Measurements from ENCODE around the gene KCNIP1. TPM values are rescaled to one million over a fixed set of nuclear protein-coding genes. Genes with fewer than 3 reads are reported as not detected.

Gene KCNIP1
- polyA plus RNA-seq, 1 of the 3 experiments (the other 2 are of a cell fraction), result 1.3 TPM

DNA sequence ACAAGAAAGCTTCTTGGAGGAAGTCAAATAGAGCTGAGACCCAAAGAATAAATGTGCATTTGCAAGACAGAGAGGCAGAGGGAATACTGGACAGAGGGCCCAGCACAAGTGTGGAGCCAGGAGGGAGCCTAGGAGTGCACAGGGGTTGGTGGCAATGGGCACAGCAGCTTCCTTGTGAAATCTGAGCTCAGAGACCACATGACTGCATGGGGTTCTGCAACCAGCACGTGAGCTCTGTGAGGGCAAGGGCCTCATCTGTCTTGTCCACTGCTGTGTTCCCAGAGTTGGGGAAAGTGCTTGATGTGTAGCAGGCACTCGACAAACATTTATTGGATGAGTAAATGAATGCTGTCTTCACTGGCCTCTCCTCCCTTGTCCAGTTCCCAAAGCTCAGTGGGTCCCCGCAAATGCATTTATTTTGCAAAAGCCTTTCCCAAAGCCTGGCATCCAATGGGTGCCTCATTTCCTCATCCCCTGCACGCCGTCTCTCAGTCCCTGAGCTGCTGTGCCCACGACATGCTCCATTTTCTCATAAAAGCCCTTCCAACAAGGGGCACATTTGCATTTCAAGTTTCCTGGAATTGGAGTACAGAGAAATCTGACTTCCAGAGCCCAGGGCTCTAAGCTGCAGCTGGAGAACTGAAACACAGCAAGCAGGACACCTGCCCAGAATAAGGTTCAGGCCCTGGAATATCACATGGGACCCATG, 58.5 kb downstream of the KCNIP1 start:
- H3K4me2 ChIP-seq, result no peak overlapping the region
- no peak overlapping the region for H3K4me3 ChIP-seq (ENCODE audit: low read depth in 2 of 2, low read length in 1 of 2)
- TF ChIP-seq RCOR1 (IDR thresholded peaks at IDR 0.05; ENCODE audit: low read length), result no peak
- TF ChIP-seq, protein P1, sequence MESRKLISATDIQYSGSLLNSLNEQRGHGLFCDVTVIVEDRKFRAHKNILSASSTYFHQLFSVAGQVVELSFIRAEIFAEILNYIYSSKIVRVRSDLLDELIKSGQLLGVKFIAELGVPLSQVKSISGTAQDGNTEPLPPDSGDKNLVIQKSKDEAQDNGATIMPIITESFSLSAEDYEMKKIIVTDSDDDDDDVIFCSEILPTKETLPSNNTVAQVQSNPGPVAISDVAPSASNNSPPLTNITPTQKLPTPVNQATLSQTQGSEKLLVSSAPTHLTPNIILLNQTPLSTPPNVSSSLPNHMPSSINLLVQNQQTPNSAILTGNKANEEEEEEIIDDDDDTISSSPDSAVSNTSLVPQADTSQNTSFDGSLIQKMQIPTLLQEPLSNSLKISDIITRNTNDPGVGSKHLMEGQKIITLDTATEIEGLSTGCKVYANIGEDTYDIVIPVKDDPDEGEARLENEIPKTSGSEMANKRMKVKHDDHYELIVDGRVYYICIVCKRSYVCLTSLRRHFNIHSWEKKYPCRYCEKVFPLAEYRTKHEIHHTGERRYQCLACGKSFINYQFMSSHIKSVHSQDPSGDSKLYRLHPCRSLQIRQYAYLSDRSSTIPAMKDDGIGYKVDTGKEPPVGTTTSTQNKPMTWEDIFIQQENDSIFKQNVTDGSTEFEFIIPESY (IDR thresholded peaks at IDR 0.05; ENCODE audit: borderline replicate concordance, low read depth), result no peak
- no peak for TF ChIP-seq RAD21 (IDR thresholded peaks at IDR 0.05; ENCODE audit: low read length)
- TF ChIP-seq NRF1 (IDR thresholded peaks at IDR 0.05; ENCODE audit: low read depth, low read length), result no peak
- TF ChIP-seq, protein P2, sequence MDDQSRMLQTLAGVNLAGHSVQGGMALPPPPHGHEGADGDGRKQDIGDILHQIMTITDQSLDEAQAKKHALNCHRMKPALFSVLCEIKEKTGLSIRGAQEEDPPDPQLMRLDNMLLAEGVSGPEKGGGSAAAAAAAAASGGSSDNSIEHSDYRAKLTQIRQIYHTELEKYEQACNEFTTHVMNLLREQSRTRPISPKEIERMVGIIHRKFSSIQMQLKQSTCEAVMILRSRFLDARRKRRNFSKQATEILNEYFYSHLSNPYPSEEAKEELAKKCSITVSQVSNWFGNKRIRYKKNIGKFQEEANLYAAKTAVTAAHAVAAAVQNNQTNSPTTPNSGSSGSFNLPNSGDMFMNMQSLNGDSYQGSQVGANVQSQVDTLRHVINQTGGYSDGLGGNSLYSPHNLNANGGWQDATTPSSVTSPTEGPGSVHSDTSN (IDR thresholded peaks at IDR 0.05), result no peak
- no peak for TF ChIP-seq TAF1 (IDR thresholded peaks at IDR 0.05; ENCODE audit: borderline replicate concordance, low read depth, low read length)
- TF ChIP-seq, protein P3, sequence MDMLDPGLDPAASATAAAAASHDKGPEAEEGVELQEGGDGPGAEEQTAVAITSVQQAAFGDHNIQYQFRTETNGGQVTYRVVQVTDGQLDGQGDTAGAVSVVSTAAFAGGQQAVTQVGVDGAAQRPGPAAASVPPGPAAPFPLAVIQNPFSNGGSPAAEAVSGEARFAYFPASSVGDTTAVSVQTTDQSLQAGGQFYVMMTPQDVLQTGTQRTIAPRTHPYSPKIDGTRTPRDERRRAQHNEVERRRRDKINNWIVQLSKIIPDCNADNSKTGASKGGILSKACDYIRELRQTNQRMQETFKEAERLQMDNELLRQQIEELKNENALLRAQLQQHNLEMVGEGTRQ (IDR thresholded peaks at IDR 0.05; ENCODE audit: borderline replicate concordance, low read depth, low read length), result no peak
- no peak for TF ChIP-seq MXI1 (IDR thresholded peaks at IDR 0.05; ENCODE audit: low read depth, low read length)
- TF ChIP-seq RFX5 (IDR thresholded peaks at IDR 0.05; ENCODE audit: low read length), result no peak
- TF ChIP-seq FOXJ3 (CRISPR knock-in tag; IDR thresholded peaks at IDR 0.05), result no peak
- TF ChIP-seq, protein P4, sequence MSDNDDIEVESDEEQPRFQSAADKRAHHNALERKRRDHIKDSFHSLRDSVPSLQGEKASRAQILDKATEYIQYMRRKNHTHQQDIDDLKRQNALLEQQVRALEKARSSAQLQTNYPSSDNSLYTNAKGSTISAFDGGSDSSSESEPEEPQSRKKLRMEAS (IDR thresholded peaks at IDR 0.05; ENCODE audit: low read depth), result no peak
- TF ChIP-seq, protein P5, sequence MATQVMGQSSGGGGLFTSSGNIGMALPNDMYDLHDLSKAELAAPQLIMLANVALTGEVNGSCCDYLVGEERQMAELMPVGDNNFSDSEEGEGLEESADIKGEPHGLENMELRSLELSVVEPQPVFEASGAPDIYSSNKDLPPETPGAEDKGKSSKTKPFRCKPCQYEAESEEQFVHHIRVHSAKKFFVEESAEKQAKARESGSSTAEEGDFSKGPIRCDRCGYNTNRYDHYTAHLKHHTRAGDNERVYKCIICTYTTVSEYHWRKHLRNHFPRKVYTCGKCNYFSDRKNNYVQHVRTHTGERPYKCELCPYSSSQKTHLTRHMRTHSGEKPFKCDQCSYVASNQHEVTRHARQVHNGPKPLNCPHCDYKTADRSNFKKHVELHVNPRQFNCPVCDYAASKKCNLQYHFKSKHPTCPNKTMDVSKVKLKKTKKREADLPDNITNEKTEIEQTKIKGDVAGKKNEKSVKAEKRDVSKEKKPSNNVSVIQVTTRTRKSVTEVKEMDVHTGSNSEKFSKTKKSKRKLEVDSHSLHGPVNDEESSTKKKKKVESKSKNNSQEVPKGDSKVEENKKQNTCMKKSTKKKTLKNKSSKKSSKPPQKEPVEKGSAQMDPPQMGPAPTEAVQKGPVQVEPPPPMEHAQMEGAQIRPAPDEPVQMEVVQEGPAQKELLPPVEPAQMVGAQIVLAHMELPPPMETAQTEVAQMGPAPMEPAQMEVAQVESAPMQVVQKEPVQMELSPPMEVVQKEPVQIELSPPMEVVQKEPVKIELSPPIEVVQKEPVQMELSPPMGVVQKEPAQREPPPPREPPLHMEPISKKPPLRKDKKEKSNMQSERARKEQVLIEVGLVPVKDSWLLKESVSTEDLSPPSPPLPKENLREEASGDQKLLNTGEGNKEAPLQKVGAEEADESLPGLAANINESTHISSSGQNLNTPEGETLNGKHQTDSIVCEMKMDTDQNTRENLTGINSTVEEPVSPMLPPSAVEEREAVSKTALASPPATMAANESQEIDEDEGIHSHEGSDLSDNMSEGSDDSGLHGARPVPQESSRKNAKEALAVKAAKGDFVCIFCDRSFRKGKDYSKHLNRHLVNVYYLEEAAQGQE (IDR thresholded peaks at IDR 0.05; ENCODE audit: low read depth, low read length), result no peak
- no peak for TF ChIP-seq ELF1 (IDR thresholded peaks at IDR 0.05)
- no peak for TF ChIP-seq FOXM1 (IDR thresholded peaks at IDR 0.05; ENCODE audit: low read depth)
- TF ChIP-seq RXRA (IDR thresholded peaks at IDR 0.05; ENCODE audit: borderline replicate concordance, low read depth), result no peak
- ChIA-PET POLR2A (no interaction called here), CTCF (interaction anchor here (1.2 kb wide), 1 partner anchor 62 kb away, joined by 3 read pairs; no protein-coding TSS in a partner anchor)
- H3K9me3 ChIP-seq, result no peaks in the 10 kb centered on the region
- no peaks in the 10 kb centered on the region for H3K36me3 ChIP-seq (replicated peaks in 1 of 2; ENCODE audit: control insufficient read depth in 1 of 2, insufficient read depth in 2 of 2, low read length in 1 of 2)
- no peak overlapping the region for H3K9ac ChIP-seq
- H3K27me3 ChIP-seq (ENCODE audit: insufficient read depth), result peaks cover 6% of the 10 kb centered on the region; the same call in 1 of the 2 replicates
- no peaks in the 10 kb centered on the region for H3K9me2 ChIP-seq
- no peak for DNase-seq
- no peak overlapping the region for H2AFZ ChIP-seq (ENCODE audit: low read depth)
- no peaks in the 10 kb centered on the region; a peak in 1 of 4 replicates for H3K4me1 ChIP-seq (ENCODE audit: control insufficient read depth in 1 of 2, insufficient read depth in 2 of 2, low read depth in 1 of 2, low read length in 1 of 2)
- H3K79me2 ChIP-seq (ENCODE audit: insufficient read depth), result no peaks in the 10 kb centered on the region
- H4K20me1 ChIP-seq (ENCODE audit: insufficient read depth), result no peaks in the 10 kb centered on the region
- 46% methylated on average over 6 of the region's 6 CpGs for WGBS (ENCODE audit: low lambda C conversion rate)
- H3F3A ChIP-seq (replicated peaks; ENCODE audit: insufficient read depth), result no peaks in the 10 kb centered on the region
- no peak overlapping the region for H3K27ac ChIP-seq (ENCODE audit: low read depth in 2 of 2, low read length in 1 of 2)

All from SK-N-SH (cell line).